Measurements from ENCODE around the gene CAVIN2. TPM values are rescaled to one million over a fixed set of nuclear protein-coding genes. Genes with fewer than 3 reads are reported as not detected.

Gene CAVIN2, protein sequence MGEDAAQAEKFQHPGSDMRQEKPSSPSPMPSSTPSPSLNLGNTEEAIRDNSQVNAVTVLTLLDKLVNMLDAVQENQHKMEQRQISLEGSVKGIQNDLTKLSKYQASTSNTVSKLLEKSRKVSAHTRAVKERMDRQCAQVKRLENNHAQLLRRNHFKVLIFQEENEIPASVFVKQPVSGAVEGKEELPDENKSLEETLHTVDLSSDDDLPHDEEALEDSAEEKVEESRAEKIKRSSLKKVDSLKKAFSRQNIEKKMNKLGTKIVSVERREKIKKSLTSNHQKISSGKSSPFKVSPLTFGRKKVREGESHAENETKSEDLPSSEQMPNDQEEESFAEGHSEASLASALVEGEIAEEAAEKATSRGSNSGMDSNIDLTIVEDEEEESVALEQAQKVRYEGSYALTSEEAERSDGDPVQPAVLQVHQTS
- 235 and 249 TPM in 2 replicates for total RNA-seq

DNA sequence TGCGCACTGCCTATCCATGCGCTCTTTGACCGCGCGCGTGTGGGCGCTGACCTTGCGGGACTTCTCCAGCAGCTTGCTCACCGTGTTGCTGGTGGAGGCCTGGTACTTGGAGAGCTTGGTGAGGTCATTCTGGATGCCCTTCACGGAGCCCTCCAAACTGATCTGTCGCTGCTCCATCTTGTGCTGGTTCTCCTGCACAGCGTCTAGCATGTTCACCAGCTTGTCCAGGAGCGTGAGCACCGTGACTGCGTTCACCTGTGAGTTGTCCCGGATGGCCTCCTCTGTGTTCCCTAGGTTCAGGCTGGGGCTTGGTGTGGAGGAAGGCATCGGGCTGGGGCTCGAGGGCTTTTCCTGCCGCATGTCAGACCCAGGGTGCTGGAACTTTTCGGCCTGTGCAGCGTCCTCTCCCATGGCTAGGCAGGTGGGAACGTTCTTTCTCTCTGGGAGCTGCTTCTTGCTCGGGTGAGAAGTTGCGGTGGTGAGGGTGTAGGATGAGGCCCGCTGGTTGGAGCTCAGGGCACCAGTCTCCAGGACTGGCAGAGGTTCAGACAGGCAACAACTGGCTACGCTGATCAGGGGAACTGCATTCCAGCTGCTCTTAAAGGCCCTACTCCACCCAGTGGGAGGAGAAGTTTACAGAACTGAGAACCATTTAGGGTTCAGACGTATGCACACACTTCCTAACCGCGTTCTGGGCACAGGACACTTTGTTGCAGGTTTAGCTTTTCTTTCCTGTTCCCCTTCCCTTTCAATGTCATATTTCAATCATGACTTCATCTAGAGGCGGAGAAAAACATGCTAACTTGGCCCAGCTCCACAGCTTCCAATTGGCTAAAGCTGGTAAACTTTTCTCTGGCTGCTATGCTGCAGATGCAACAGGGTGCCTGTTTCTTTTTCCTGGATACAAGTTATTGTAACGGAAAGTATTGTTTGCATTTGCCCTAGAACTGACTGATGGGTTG lies at the start of gene CAVIN2:
Gene CAVIN2, minus strand, starts transcription at position 574 of the 962 bp plus-strand sequence. Its CDS starts 163 bp downstream, at position 411.

Other genes starting within 250 kb of the CAVIN2 start
- gene NABP1, start 169.0 kb downstream of the CAVIN2 start, total RNA-seq = 22.9 and 34.2 TPM in 2 replicates

Data from mammary microvascular endothelial cell (primary cell).